Measurements from ENCODE around the gene TBX2. TPM values are rescaled to one million over a fixed set of nuclear protein-coding genes. Genes with fewer than 3 reads are reported as not detected.

TBX2 gene
- total RNA-seq, 1 experiment from 2014 or later: 42.7 TPM

- H3K9me3 ChIP-seq (replicated peaks): no peaks in the 10 kb centered on the region
- H3K4me3 ChIP-seq: no peak overlapping the region
- H3K27me3 ChIP-seq: no peaks in the 10 kb centered on the region
- no peak for DNase-seq
- H3K36me3 ChIP-seq: no peaks in the 10 kb centered on the region
- no peaks in the 10 kb centered on the region for H3K4me1 ChIP-seq
- no peak overlapping the region for H3K27ac ChIP-seq
These were observed 35.8 kb upstream of the TBX2 start for GRCh38 chr17:61363601-61364462.

DNA sequence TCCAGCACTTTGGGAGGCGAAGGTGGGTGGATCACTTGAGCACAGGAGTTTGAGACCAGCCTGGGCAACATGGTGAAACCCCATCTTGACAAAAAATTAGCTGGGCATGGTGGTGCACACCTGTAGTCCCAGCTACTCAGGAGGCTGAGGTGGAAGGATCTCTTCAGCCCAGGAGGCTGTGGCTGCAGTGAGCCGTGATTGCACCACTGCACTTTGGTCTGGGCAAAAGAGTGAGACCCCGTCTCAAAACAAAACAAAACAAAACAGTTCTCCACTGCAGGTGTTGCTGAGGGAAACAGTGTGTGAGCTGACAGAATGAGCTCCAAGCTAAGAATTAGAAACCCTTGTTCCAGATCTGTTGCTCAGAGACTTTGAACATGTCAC lies 35.2 kb upstream of the TBX2 start:
- DNase-seq: no peak
- no peaks in the 10 kb centered on the region for H3K27me3 ChIP-seq
- H3K9me3 ChIP-seq (replicated peaks): no peaks in the 10 kb centered on the region
- H3K4me3 ChIP-seq: no peak overlapping the region
- no peaks in the 10 kb centered on the region for H3K36me3 ChIP-seq
- no peaks in the 10 kb centered on the region for H3K4me1 ChIP-seq
- no peak overlapping the region for H3K27ac ChIP-seq

DNA sequence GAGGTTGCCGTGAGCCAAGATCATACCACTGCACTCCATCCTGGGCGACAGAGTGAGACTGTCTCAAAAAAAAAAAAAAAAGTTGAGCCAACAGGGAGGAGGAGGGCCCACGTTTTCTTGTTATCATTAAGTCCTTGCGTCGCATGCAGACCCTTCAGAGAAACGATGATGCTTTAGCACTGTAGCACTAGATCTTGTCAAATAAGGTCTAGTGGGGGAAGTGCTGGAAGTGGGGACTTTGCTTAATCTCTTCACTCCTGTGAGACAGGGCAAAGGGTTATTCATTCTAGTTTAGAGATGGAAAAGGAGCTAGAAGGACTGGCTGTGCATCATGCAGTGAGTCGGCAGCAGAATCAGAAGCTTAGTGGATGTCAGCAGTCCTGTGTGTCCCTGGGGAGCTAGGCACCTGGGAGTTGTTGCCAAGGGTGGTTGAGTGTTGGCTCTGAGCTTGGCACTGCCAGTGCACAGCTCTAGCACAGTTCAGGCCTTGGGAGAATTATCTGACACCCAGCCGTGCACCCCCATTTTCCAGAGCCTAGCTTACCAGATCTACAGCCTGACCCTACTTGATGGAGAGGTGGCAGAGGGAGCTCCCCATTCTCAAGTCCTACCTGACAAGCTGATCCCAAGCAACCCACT lies 33.4 kb upstream of the TBX2 start:
- no peak for DNase-seq
- Histone ChIP-seq H3K4me1 (no peaks in the 10 kb centered on the region), H3K4me3 (no peak overlapping the region), H3K9me3 (replicated peaks) (no peaks in the 10 kb centered on the region), H3K36me3 (no peaks in the 10 kb centered on the region), H3K27ac (no peak overlapping the region), H3K27me3 (no peaks in the 10 kb centered on the region)

DNA sequence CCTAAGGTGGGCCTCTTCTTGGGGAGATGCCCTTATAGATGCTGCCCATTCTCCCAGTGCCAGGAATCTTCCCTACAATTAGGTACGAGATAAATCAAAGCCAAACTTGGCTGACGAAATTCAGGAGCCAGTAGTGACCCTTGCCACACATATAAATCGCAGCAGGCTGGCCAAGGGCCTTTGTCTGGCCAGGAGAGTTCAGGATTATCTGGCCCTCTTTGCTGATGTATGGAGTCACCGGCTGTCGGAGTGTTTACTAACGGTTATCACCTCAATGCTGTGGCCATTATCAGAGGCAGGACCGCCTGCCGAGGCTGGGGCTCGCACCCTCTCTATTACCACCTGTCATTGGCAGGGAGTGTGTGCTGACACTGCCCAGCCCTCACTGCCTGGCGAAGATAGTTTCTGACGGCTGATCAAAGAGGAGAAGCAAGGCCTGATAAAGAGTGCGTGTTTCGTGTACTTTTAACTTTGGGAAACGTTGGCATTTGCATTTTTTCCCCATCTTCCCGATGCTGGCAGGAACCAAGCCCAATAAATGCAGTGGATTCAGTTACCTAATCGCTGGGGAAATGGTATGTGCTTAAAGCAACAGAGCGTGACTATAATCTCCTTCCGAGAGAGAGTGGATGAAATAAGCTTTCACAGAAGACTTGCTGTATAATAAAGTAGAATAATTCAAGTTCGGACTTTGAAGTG lies 32.8 kb upstream of the TBX2 start:
- no peaks in the 10 kb centered on the region for H3K9me3 ChIP-seq (replicated peaks)
- no peak overlapping the region for H3K27ac ChIP-seq
- no peaks in the 10 kb centered on the region for H3K36me3 ChIP-seq
- no peaks in the 10 kb centered on the region for H3K4me1 ChIP-seq
- DNase-seq: peak; percentile 34 to 44
- no peaks in the 10 kb centered on the region for H3K27me3 ChIP-seq
- 0 out of 2 replicates have a peak overlapping the region, but pooled peaks have one; percentile 9 for H3K4me3 ChIP-seq

DNA sequence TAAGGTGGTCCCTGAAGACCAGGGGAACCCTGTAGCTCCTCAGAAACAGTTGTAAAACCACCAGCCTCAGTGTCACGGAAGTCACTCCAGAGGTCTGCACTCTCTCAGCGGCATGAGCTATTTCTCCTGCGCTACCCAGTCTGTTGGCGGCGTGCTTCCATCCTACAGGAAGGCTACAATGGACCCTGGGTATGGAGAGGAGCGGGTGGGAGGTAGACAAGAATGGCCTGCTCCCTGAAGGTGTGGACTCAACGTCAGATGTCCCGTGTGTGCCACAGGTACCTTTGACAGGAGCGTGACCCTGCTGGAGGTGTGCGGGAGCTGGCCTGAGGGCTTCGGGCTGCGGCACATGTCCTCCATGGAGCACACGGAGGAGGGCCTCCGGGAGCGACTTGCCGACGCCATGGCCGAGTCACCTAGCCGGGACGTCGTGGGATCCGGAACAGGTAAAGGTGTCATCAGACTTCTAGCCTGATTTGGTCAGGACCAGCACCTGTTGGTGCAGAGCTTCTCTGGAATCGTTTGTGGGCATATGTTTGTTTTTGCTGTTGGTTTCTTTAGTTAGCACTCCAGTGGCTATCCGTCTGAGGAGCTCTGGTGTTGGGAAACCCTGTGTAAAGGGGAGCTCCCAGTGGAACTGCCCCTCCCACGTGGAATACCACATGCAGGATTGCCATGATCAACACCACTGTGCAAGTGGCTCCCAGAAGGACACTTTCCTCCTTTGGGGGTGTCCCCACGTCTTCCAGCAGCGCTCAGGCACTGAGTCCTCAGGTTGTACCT lies 31.4 kb upstream of the TBX2 start:
- Histone ChIP-seq H3K27ac (no peak overlapping the region), H3K9me3 (replicated peaks) (no peaks in the 10 kb centered on the region)
- DNase-seq: no peak

GRCh38 chr17:61368832-61369450 lies 30.7 kb upstream of the TBX2 start:
- H3K36me3 ChIP-seq: no peaks in the 10 kb centered on the region
- H3K9me3 ChIP-seq (replicated peaks): no peaks in the 10 kb centered on the region
- H3K27ac ChIP-seq: no peak overlapping the region
- H3K4me3 ChIP-seq: no peak overlapping the region
- H3K27me3 ChIP-seq: no peaks in the 10 kb centered on the region
- DNase-seq: no peak
- H3K4me1 ChIP-seq: no peaks in the 10 kb centered on the region

More for the DNA sequence above, 31.4 kb upstream of the TBX2 start:
- no peaks in the 10 kb centered on the region for H3K27me3 ChIP-seq
- H3K4me3 ChIP-seq: no peak overlapping the region
- no peaks in the 10 kb centered on the region for H3K4me1 ChIP-seq
- no peaks in the 10 kb centered on the region for H3K36me3 ChIP-seq

GRCh38 chr17:61369751-61370150 lies 29.9 kb upstream of the TBX2 start:
- no peaks in the 10 kb centered on the region for H3K9me3 ChIP-seq (replicated peaks)
- DNase-seq: no peak
- no peak overlapping the region for H3K4me3 ChIP-seq

DNA sequence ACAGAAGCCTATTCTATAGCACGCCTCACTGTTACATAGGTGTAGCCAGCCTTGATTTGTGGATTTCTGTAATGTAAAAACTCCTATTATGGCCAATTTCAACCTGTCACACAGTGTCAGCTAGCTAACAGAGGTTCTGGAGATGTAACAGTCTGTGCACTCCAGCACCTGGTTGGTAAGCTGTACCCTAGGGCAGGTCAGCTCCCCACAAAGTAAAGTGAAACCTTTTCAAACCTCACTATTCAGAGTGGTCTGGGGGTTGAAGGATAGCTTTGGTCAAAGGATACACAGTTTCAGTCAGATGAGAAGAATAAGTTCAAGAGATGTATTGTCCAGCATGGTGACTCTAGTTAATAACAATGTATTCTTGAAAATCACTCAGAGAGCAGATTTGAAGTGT lies 28.5 kb upstream of the TBX2 start:
- H3K36me3 ChIP-seq: no peaks in the 10 kb centered on the region
- no peak overlapping the region for H3K27ac ChIP-seq
- no peak overlapping the region for H3K4me3 ChIP-seq
- H3K27me3 ChIP-seq: no peaks in the 10 kb centered on the region
- no peaks in the 10 kb centered on the region for H3K4me1 ChIP-seq
- no peak for DNase-seq
- no peaks in the 10 kb centered on the region for H3K9me3 ChIP-seq (replicated peaks)

More at GRCh38 chr17:61369751-61370150, 29.9 kb upstream of the TBX2 start:
- Histone ChIP-seq H3K27me3 (no peaks in the 10 kb centered on the region), H3K36me3 (no peaks in the 10 kb centered on the region), H3K4me1 (no peaks in the 10 kb centered on the region), H3K27ac (no peak overlapping the region)

- Histone ChIP-seq H3K4me1 (no peaks in the 10 kb centered on the region), H3K36me3 (no peaks in the 10 kb centered on the region), H3K9me3 (replicated peaks) (no peaks in the 10 kb centered on the region), H3K27me3 (no peaks in the 10 kb centered on the region), H3K27ac (no peak overlapping the region), H3K4me3 (no peak overlapping the region)
- no peak for DNase-seq
These were observed 28.0 kb upstream of the TBX2 start for GRCh38 chr17:61371606-61372005.

GRCh38 chr17:61372436-61372835 lies 27.2 kb upstream of the TBX2 start:
- no peak overlapping the region for H3K4me3 ChIP-seq
- no peaks in the 10 kb centered on the region for H3K9me3 ChIP-seq (replicated peaks)
- H3K36me3 ChIP-seq: no peaks in the 10 kb centered on the region
- no peaks in the 10 kb centered on the region; the same call in 1 of the 2 replicates for H3K4me1 ChIP-seq
- DNase-seq: no peak
- H3K27me3 ChIP-seq: no peaks in the 10 kb centered on the region
- no peak overlapping the region for H3K27ac ChIP-seq

GRCh38 chr17:61376931-61377838 lies 22.5 kb upstream of the TBX2 start:
- Histone ChIP-seq H3K4me3 (no peak overlapping the region), H3K4me1 (no peaks in the 10 kb centered on the region; the same call in 1 of the 2 replicates), H3K27ac (no peak overlapping the region), H3K9me3 (replicated peaks) (no peaks in the 10 kb centered on the region), H3K27me3 (no peaks in the 10 kb centered on the region), H3K36me3 (no peaks in the 10 kb centered on the region)
- DNase-seq: peak; percentile 39 to 52

DNA sequence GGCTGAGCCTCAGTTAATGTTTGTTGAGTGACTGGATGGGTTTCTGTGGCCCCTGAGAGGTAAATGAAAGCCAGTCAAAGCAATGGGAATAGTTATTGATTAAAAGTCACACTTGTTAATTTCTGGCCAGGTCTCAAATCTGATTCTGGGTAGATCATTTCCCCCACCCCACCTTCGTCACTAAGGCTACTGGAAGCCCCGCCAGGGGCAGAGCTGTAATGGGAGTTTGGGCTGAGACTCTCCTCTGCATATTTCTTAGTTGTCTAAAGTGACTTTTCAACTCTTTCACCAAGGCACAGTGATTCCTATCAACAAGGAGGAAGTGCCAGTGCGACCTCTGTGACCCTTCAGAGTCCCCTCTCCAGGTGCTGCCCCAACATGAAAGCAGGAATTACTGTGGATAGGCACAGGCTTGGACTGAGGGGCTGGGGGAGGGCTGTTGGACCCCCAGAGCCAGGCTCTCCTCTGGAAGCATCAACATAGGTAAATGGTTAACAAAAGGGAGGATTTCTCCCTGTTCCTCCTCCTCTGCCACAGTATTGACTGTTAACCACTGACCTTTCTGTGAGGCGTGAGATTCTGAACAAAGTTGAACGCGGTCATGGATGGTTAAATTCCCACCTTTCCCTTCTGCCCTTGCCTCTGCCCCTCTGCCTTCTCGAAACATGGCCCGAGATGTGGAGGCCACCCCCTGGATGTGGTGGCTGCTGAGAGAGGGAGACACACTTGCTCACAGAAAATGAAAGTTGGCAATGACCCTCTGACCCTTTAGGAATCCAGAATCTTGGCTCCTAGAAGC lies 20.8 kb upstream of the TBX2 start:
- Histone ChIP-seq H3K36me3 (no peaks in the 10 kb centered on the region), H3K9me3 (replicated peaks) (no peaks in the 10 kb centered on the region), H3K27me3 (no peaks in the 10 kb centered on the region), H3K27ac (no peak overlapping the region), H3K4me3 (no peak overlapping the region), H3K4me1 (no peaks in the 10 kb centered on the region; the same call in 1 of the 2 replicates)
- DNase-seq: no peak

All from SJCRH30 (cell line).